B cell (primary cell): Measurements from ENCODE around the gene ARMC9.

Source experiments
- CTCF ChIP-seq: fragments of 200-600 bp; IDR thresholded peaks from one replicate; pipeline ENCODE4 v1.8.0; 2022; ENCODE audit warnings: antibody characterized with exemption, mild to moderate bottlenecking
- EZH2 ChIP-seq: IDR thresholded peaks from 2 replicates; pipeline ENCODE4 v1.6.1; 2012; ENCODE audit warnings: borderline replicate concordance, low read depth, mild to moderate bottlenecking, moderate library complexity, low read length; ENCODE audit not compliant: insufficient read depth, poor library complexity, severe bottlenecking

- no peak for TF ChIP-seq EZH2
- TF ChIP-seq CTCF, result no peak
Measured at GRCh38 chr2:231355508-231356465, 157.4 kb downstream of the ARMC9 start.
